Measurements from ENCODE around the gene IQGAP3. TPM values are rescaled to one million over a fixed set of nuclear protein-coding genes. Genes with fewer than 3 reads are reported as not detected.

The IQGAP3 gene
- total RNA-seq, 2 donors from 2014 or later = 0.52 TPM; not detected in 1

- ATAC-seq = no peak
- H3K4me3 ChIP-seq = no peak overlapping the region
- DNase-seq = no peak
- no peaks in the 10 kb centered on the region for H3K36me3 ChIP-seq (replicated peaks in 1 of 2; ENCODE audit: insufficient read depth in 1 of 2, low read depth in 2 of 2)
- TF ChIP-seq POLR2A (IDR thresholded peaks at IDR 0.05) (no peak), CTCF (IDR thresholded peaks at IDR 0.05) (no peak)
- H3K9me3 ChIP-seq = no peaks in the 10 kb centered on the region
- WGBS, 2 donors = 86 to 92% methylated on average over 8 to 12 of the region's 12 CpGs
- H3K4me1 ChIP-seq = no peaks in the 10 kb centered on the region
- intact Hi-C loops (cut with DNase I) = no loop called here
- no peak overlapping the region for H3K27ac ChIP-seq
- no peaks in the 10 kb centered on the region for H3K27me3 ChIP-seq
Measured at GRCh38 chr1:156534424-156535060, 37.8 kb downstream of the IQGAP3 start.

- Histone ChIP-seq H3K4me3 (no peak overlapping the region), H3K36me3 (replicated peaks in 1 of 2; ENCODE audit: insufficient read depth in 1 of 2, low read depth in 2 of 2) (no peaks in the 10 kb centered on the region), H3K4me1 (no peaks in the 10 kb centered on the region), H3K27me3 (no peaks in the 10 kb centered on the region), H3K27ac (no peak overlapping the region), H3K9me3 (no peaks in the 10 kb centered on the region)
- no peak for ATAC-seq
- 92 to 93% methylated on average over 10 to 11 of the region's 11 CpGs for WGBS, 2 donors
- intact Hi-C loops (cut with DNase I) = no loop called here
- no peak for DNase-seq
- no peak for TF ChIP-seq CTCF (IDR thresholded peaks at IDR 0.05)
- no peak for TF ChIP-seq POLR2A (IDR thresholded peaks at IDR 0.05)
Measured at GRCh38 chr1:156533568-156534220, 38.7 kb downstream of the IQGAP3 start.

GRCh38 chr1:156532374-156532773, 40.0 kb downstream of the IQGAP3 start:
- WGBS, 2 donors = 82 to 87% methylated on average over 4 of the region's 4 CpGs
- H3K9me3 ChIP-seq = no peaks in the 10 kb centered on the region
- DNase-seq (no peak), ATAC-seq (no peak)
- no peak overlapping the region for H3K4me3 ChIP-seq
- intact Hi-C loops (cut with DNase I) = no loop called here
- no peaks in the 10 kb centered on the region for H3K36me3 ChIP-seq (replicated peaks in 1 of 2; ENCODE audit: insufficient read depth in 1 of 2, low read depth in 2 of 2)
- TF ChIP-seq POLR2A (IDR thresholded peaks at IDR 0.05) (no peak), CTCF (IDR thresholded peaks at IDR 0.05) (no peak)
- H3K27ac ChIP-seq = no peak overlapping the region
- no peaks in the 10 kb centered on the region for H3K27me3 ChIP-seq
- H3K4me1 ChIP-seq = no peaks in the 10 kb centered on the region

- Histone ChIP-seq H3K27me3 (no peaks in the 10 kb centered on the region), H3K4me3 (no peak overlapping the region), H3K36me3 (replicated peaks in 1 of 2; ENCODE audit: insufficient read depth in 1 of 2, low read depth in 2 of 2) (no peaks in the 10 kb centered on the region), H3K27ac (no peak overlapping the region), H3K9me3 (no peaks in the 10 kb centered on the region), H3K4me1 (no peaks in the 10 kb centered on the region)
- DNase-seq (no peak), ATAC-seq (no peak)
- intact Hi-C loops (cut with DNase I) = no loop called here
- 94 to 96% methylated on average over 11 to 18 of the region's 18 CpGs for WGBS, 2 donors
- TF ChIP-seq POLR2A (IDR thresholded peaks at IDR 0.05) (no peak), CTCF (IDR thresholded peaks at IDR 0.05) (no peak)
Measured at GRCh38 chr1:156530006-156530405, 42.4 kb downstream of the IQGAP3 start.

All from body of pancreas (tissue), 4 donors.